Stimulated activated CD8-positive, alpha-beta memory T cell treated with anti-CD3 and anti-CD28 coated beads, Interleukin-7, amount 100 ng/mL, for 1 hour (primary cell): Measurements from ENCODE around the gene PSMA7.

ENCODE experiments used
- DNase-seq, 2 donors: peaks; one replicate each; pipeline ENCODE4 v3.0.0-alpha.2; 2020; ENCODE audit warnings: low read depth in 2 of 2

PSMA7 gene

DNA sequence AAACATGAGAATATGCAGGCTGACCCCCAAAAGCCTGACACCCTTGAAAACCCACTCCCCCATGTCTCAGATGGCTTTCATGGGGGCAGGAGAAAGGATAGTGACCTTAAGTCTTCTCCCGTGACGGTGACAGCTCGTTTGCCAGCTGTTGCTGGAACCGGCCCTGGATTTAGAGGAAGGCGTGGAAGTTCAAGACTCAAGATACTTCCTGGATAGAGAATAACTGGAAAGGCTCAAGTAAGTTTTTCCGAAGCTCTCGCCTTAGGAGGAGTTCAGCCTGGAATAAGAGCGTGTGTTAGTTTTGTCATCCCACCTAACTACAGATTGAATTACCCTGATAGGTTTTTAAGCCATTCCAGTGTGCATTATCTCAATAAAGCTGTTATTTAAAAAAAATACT is 28.1 kb upstream of the PSMA7 start:
- no peak for DNase-seq

DNA sequence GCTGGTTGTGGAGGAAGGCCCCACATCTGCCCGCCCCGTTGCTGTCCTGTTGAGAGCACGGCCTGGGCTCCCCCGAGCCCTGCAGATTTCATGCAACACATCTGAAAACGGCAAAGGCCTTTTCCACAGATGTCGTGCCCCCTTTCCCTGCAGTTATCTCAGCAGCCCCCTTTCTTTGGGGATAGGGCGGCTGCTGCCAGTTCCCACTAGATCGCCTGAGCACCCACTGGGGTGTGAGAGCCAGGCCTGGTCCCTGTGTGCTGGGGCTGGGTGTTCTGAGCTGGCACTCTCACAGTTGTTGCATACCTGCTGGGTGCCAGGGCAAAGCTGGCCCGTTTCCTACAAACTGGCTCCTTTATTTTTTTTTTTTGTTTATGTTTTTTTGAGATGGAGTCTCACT is 27.3 kb upstream of the PSMA7 start:
- no peak for DNase-seq

DNA sequence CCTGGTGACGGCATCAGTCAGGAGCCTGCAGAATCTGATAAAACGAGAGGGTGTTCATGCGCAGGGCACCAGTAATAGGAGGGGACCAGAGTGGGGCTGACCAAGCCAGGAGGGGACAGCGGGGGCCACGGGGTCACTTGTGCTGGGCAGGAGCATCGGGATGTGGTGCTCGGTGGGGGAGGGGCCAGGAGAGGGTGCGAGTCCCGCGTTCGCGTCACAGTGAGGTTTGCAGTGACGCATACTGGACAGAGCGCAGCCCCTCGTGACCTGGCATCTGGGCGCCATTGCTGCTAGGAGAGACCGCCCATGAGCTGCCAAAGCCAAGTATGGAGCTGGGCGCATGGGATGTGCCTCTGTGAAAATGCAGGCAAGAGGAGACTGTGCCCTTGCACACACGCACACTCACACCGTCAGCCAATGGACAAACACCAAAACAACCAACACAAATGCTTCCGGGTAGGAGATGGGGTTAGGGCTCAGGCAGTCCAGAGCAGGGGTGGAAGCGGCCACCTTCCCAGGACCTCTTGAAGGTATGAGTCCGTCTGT is 25.8 kb upstream of the PSMA7 start:
- no peak for DNase-seq

DNA sequence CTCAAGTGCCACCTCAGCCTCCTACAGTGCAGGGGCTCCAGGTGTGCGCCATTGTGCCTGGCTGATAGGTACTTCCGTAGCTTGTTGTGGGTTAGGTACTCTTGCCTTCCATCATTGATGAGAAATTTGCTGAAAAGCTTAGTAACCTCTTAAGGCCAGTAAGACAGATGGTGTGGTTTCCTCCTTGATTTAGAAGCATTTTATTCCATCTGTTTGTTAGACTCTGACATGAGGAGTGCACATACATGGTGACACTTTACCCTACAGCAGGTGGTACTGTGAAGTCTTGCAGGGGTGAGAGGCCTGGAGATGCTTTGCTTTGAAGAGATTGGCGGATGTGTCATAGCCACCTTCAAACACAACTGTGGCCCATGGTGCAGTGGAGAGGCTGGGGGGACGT is 24.9 kb upstream of the PSMA7 start:
- no peak for DNase-seq

DNA sequence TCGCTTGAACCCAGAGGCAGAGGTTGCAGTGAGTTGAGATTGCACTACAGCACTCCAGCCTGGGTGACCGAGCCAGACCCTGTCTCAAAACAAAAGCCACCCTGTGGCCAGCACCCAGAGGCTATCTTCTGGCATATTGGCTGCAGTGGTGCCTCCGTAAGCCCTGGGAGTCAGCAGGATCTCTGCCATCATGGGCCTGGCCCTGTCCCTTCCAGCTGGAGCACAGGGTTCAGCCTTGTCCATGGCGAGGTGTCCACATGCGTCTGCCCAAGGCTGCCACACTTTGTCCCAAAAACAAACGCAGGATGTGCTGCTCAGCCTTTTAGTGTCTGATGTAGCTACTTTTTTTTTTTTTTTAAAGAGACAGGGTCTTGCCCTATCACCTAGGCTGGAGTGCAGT is 24.3 kb upstream of the PSMA7 start:
- no peak for DNase-seq

DNA sequence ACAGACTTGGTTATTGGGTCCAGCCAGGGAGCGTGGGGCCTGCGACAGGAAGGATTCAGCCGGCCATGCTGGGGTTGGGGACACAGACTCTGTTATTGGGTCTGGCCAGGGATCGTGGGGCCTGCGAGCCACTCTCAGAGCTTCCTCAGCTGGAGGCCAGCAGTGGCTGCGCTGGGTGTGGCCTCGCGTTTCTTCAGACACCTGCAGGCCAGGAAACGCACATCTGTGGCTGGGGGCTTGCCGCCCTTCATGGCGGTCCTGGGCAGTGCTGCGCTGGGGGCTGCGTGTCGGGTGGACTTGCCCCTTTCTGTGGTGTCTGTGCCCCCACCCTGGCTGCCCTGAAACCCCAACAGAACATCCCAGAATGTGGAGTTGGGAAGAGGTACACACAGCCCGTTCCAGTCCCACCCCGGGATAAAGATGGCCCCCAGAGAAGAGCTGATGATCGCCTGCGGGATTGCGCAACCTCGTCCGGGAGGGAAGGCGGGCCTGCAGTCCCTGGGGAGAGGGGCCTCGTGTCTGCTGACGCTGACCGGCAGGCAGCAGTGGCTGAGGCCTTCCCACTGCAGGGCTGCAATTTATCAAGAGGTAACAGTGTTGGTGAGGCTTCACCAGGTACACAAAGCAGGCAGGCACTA is 22.7 kb upstream of the PSMA7 start:
- no peak for DNase-seq

DNA sequence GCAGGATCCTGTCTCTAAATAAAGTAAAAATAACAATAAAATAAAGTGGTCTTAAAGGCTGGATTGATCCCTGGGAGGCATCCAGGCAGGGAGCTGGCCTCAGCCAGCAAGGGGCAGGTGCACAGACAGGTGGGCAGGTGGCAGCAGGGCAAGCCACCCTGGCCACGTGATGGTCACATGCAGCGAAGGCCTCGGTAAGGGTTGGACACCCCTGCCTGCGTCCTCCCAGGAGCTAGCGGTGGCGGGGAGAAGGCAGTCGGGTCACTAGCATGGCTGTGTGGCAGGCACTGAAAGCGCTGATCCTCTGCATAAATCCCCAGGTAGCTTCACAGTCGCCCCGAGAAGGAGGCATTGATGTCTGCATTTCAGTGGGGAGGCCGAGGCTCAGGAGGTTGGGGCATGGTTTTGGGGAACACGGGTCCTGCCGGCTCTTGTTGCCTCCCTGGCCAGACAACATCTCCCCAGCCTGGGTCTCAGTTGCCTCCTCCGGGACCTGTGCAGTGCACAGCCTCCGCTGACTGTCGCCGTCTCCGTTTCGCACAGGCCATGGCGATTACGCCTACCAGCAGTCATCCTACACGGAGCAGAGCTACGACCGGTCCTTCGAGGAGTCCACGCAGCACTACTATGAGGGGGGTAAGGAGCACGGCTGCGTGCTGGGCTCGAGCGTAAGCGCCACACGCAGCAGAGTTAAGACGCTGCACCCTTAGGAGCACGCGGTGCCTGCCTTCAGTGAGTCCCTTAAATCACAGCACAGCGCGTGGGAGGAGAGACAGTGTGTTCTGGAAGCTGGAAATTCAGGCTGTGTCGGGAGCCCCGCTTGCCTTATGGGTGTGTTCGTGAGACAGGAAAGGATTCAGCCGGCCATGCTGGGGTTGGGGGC is 21.9 kb upstream of the PSMA7 start:
- no peak for DNase-seq

DNA sequence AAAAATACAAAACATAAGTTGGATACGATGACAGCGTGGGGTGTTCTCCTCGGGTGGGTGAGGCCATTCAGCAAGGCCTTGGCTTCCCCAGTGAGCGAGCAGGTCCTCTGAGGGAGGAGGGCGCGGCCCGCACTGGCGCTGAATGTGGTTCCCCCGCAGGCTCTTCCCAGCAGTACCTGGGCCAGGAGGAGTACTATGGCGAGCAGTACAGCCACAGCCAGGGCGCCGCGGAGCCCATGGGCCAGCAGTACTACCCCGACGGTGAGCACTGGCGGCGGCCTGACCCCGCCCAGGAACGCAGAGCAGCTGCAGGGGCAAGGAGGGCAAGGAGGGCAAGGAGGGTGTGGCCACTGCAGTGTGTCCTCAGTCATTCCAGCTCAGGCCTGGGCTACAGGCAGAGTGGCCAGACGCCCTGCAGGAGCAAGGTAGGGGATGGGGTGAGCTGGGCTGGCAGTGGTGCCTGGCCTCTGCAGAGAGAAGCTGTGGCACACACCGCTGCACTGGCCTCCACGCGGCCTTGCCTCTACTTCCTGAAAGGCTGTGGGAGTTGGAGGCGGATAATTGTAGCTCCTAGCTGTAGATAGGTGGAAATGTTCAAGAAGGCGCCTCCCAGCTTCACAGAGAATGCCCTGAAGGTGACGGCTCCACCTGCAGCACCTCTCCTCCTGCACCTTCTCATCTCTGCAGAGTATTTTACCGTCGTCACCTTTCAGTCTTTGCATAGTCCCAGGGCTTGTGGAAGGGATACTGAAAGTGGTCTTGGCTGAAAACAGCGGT is 21.0 kb upstream of the PSMA7 start:
- DNase-seq = no peak

DNA sequence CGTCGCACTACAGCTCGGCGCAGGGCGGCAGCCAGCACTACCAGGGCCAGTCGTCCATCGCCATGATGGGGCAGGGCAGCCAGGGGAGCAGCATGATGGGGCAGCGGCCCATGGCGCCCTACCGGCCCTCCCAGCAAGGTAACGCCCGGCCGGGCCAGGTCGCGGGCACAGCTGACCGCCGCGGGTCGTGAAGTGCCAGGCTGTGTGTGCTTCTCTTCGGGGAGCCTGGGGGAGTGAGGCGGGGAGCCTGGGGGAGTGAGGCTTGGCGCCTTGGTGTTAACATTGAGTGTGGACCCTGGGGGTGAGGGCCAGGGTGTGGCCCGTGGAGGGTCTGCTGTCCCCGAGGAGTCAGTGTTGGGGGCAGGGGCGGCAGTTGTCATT is 20.3 kb upstream of the PSMA7 start:
- DNase-seq = no peak

DNA sequence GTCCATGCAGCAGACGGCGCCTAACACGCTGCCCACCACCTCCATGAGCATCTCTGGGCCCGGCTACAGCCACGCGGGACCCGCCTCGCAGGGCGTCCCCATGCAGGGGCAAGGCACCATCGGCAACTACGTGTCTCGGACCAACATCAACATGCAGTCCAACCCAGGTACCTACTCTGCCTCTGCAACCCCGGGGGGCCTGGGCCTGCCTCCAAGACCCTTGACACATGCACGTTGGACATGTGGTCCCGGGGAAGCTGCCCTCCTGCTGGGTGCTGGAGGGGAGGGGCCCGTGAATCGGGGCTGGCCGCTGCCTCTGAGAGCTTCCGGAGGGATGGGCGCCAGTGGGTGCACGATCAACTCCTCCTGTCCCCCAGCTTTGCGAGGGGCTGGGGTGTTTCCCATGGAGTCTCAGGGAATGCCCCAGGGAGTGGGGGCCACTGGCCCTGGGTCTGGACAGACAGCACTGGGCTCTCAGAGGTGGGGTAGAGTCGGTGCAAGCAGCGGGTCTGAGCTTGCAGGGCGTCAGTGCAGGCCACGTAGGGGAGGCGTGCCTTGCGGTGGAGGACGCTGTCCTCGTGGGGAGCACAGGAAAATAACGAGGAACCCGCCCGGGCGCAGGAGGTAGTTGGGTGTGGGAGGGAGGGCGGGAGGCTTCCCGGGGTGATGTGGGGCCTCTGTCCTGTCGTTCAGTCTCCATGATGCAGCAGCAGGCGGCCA is 19.7 kb upstream of the PSMA7 start:
- no peak for DNase-seq

DNA sequence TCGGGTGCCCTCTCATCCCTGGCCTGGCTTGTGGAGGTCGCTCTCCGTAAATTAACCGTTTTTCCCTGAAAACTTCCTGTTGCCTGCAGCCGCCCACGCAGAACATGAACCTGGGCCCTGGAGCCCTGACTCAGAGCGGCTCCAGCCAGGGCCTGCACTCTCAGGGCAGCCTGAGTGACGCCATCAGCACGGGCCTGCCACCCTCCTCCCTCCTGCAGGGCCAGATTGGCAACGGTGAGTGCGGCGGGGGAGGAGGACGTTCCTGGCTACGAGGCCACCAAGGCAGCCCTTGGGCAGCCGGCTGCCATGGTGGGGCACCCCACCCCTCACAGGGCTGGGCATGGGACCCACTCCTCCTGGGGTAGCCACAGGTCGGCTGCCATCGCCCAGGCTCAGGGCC is 18.2 kb upstream of the PSMA7 start:
- DNase-seq = no peak

DNA sequence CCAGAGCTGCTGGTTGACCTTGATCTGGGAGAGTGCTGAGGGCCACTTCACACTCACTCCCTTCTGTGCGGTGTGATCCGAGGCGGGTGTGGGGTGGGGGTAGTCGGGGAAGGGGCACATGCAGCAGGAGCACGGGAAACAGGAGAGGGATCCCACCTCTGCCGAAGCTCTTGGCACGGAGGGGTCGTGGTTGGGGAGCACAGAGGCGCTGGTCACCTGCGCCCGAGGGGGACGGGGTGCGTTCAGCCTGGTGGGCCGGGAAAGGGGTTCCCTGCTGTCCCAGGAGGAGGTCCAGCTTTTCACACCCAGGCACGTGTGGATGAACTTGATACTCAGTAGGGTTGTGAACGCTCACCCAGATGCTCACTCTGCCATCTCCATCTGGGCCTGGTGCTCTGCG is 17.7 kb upstream of the PSMA7 start:
- DNase-seq = no peak

DNA sequence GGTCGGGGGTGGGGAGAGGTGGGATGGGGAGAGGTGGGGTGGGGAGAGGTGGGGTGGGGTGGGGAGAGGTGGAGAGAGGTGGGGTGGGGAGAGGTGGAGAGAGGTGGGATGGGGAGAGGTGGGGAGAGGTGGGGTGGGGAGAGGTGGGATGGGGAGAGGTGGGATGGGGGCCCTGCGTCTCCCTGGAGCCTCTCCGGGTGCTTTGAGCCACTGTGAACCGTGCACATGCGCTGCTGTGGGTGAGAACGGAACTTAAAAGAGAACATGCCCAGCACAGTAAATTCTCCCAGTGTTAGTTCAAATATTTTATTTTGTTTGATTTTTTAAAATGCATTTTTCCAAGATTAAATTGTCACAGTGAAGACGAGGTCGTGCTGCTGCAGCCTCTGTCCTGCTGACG is 17.1 kb upstream of the PSMA7 start:
- DNase-seq = no peak

DNA sequence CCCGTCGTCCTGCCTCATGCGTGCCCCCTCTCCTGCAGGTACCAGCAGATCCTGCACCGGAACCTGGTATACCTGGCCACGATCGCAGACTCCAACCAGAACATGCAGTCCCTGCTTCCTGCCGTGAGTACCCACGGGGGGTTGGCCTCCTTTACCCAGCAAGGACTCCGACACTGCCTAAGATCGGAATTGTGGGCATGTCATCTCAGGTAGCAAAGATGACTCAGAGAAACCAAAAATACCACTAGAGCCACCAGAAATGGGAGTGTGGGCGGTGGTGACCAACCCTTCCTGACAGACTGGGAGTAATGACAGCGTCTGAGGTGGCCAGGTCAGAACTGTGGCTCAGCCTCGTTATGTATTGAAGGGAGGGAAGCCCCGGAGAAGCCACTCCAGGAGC is 16.6 kb upstream of the PSMA7 start:
- no peak for DNase-seq

DNA sequence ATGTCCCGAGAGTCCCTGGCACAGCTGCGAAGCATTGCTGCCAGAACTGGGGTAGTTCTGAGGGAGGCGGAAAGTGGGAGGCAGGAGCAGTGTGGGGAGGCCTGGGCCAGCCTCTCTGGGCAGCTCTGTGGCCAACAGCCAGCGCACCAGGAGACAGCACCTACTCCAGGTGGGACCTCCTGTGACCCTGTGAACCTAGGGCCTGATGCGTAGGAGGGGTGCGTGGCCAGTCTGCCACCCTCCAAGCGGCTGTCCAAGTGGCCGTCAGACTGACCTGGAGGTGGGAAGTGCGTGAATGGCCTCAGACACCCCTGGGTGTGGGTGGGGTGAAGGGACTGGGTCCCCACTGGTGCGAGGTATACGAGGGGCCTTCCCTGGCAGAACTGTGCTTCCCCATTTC is 15.9 kb upstream of the PSMA7 start:
- DNase-seq = no peak

DNA sequence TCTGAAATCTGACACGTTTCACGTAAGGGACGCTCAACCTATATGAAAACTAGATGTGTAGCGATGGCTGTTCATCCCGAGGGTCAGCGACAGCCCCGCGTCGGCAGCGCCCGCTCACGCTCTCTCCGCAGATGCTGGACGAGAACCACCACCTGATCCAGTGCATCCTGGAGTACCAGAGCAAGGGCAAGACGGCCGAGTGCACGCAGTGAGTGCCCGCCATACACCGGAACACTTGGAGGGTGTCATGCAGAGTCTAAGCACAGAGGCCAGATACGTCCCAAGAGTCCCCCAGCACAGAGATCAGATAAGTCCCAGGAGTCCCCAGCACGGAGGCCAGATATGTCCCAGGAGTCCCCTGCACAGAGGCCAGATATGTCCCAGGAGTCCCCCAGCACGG is 15.3 kb upstream of the PSMA7 start:
- DNase-seq = no peak

DNA sequence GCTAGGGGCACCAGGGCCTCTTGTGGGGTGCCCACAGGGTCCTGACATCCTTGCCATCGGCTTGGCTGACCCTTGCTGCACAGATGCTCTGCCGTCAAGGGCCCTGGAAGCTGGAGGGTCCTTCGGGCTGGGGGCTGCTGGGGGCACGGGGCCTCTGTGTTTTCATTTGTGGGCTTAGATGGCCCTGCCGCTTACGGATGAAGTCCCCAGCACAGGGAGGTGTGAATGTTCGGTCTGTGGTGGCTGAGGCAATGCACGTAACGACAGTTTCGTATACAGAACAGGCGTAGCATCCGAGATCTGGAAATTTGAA is 14.8 kb upstream of the PSMA7 start:
- no peak for DNase-seq

DNA sequence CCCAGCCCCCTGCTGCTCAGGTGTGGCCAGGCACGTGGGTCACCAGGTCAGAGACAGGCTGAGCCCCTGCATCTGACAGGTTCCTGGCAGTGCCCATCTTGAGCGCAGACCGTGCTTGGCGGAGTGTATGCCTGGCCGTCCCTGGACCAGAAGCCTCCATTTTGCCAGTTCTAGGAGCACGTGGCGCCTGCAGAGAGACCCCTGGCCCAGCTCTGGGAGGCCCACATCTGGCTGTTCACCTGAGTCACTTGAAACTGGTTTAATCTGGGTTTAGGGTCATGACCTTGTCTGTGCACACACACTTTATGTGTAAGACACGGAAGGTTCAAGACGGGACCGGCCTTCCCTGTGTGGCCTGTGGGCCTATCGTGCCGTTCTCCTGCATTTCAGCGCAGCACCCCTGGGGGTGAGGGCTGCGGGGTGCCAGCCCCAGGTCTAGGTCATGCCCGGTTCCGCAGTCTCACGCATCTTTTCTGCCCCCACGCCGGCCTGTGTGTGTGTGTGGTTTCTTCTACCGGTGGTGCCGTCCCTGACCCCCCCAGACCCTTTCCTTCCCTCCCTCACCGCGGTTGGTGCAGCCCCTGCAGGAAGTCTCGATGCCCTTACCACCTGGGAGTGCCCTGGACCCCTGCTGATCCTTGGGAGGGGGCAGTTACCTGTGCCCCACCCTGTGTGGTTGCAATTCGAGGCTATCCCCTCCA is 14.3 kb upstream of the PSMA7 start:
- no peak for DNase-seq

DNA sequence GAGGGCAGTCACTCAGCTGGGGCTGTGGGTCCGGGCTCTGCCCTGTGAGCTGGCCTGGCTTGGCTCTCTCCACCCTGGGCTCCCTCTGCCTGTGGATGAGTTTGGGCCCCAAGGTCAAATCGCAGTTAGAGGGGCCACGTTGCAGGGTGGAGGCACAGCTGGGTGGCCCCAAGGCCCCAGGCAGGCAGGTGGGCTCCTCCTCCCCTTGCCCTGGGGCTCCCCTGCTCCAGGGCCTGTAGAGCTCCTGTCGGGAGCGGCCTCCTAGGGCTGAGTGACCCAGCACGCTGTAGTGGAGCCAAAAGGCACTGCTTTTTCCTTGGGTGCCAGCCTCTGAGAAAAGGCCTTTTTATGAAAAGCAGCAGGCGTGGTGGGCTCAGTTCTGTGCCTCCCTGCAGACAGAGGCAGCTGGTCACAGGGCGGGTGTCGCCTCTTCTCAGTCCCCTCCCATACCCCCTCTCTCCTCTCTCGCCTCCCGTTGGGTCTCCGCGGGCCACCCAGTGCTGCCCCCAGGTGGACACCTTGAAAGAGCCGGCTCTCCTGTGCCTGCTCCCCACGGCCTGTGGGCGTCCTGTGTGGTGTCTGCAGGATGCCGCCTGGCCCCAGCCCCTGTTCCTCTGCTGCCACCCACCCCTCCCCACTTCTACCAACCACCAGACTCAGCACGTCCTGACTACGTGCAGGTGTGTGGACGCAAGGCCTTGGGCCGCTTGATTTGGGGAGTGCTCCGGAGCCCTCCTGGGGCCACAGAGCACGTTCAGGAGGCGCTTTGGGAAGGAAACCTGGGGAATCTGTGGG is 13.6 kb upstream of the PSMA7 start:
- DNase-seq = peak; percentile 43 to 52

DNA sequence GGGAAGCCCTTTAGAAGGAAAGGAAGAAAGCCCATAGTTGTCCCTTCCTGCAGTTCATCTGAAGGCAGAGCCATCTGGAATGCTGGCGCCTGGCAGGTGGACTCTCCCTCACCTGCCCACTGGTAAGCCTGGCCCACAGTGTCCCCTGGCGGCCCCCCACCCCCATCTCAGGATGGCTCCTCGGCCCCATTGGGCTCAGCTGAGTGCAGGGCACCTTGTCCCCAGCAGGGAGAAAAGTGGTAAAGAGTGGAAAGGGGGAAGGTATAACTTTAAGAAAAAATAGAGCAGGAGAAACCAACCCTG is 13.0 kb upstream of the PSMA7 start:
- no peak for DNase-seq
